T-helper 2 cell treated with Interferon-gamma antibody and Interleukin-4, amounts not matched to agents 5 μg/mL and 100 μg/mL, for 36 hours (primary cell): ENCODE results near the gene ANKRD36B.
A peak's percentile ranks its signal among the peaks of the same experiment; 100 is the strongest.
"Not testable (repeated sequence)": the region's sequence is repeated elsewhere in the genome, so short reads cannot be mapped to it uniquely, and the experiment has no call there.

Experiments
- DNase-seq: peaks from one replicate; pipeline ENCODE4 v3.0.0; 2021; ENCODE audit warnings: low spot score
- H3K27ac Mint-ChIP-seq: one replicate; pipeline ENCODE4 v1.8.0; 2021; ENCODE audit warnings: mild to moderate bottlenecking, mixed read lengths
- H3K27me3 Mint-ChIP-seq: one replicate; pipeline ENCODE4 v1.8.0; 2021; ENCODE audit warnings: low read depth, mixed read lengths
- H3K36me3 Mint-ChIP-seq: one replicate; pipeline ENCODE4 v1.8.0; 2021; ENCODE audit warnings: low read depth, mixed read lengths
- H3K4me1 Mint-ChIP-seq: one replicate; pipeline ENCODE4 v1.8.0; 2021; ENCODE audit warnings: low read depth, mixed read lengths
- H3K4me3 Mint-ChIP-seq: one replicate; pipeline ENCODE4 v1.8.0; 2022; ENCODE audit warnings: mild to moderate bottlenecking, moderate library complexity, mixed read lengths
- H3K9me3 Mint-ChIP-seq: one replicate; pipeline ENCODE4 v1.8.0; 2021; ENCODE audit warnings: mixed read lengths

Gene ANKRD36B

GRCh38 chr2:97596180-97596579 lies 6.5 kb upstream of the ANKRD36B start:
- H3K9me3 Mint-ChIP-seq, H3K4me1 Mint-ChIP-seq, H3K27ac Mint-ChIP-seq, H3K4me3 Mint-ChIP-seq, DNase-seq, H3K36me3 Mint-ChIP-seq: not testable (repeated sequence)
- peaks cover 32% of the 10 kb centered on the region for H3K27me3 Mint-ChIP-seq

DNA sequence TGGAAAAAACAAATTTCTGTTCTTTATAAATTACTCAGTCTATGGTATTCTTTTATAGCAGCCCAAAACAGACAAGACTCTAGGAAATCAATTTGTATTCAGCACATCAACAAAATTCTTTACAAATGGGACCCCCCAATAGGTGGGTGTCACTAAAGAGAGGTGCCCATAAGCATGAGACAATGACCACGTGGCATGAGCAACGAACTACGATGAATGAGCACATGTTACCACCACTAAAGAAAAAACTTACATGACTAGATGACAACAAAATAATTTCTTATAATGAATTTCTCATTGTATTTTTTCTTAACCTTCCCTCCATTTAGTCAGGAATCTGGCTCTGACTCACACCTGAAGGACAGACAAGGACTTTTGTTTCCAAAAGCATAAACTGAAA lies 3.8 kb upstream of the ANKRD36B start:
- peaks cover 13% of the 10 kb centered on the region for H3K27me3 Mint-ChIP-seq
- H3K27ac Mint-ChIP-seq, H3K9me3 Mint-ChIP-seq, H3K36me3 Mint-ChIP-seq, DNase-seq, H3K4me3 Mint-ChIP-seq, H3K4me1 Mint-ChIP-seq: not testable (repeated sequence)

- H3K27me3 Mint-ChIP-seq, H3K9me3 Mint-ChIP-seq, H3K36me3 Mint-ChIP-seq, H3K4me1 Mint-ChIP-seq: not testable (repeated sequence)
- Mint-ChIP-seq H3K27ac (peak overlapping the region; percentile 94), H3K4me3 (peak overlapping the region; percentile 76)
- peak; percentile 66 for DNase-seq
These were observed 1.1 kb upstream of the ANKRD36B start for GRCh38 chr2:97590515-97591394.

- H3K27ac Mint-ChIP-seq = peak overlapping the region; percentile 99
- H3K36me3 Mint-ChIP-seq, H3K9me3 Mint-ChIP-seq, DNase-seq, H3K4me1 Mint-ChIP-seq, H3K27me3 Mint-ChIP-seq: not testable (repeated sequence)
- H3K4me3 Mint-ChIP-seq = peak overlapping the region; percentile 99
These were observed 450 bp downstream of the ANKRD36B start for GRCh38 chr2:97589257-97589597.

GRCh38 chr2:97565674-97566073 lies 24.0 kb downstream of the ANKRD36B start:
- H3K4me1 Mint-ChIP-seq, DNase-seq, H3K4me3 Mint-ChIP-seq, H3K9me3 Mint-ChIP-seq, H3K27ac Mint-ChIP-seq, H3K27me3 Mint-ChIP-seq: not testable (repeated sequence)
- peaks cover 11% of the 10 kb centered on the region for H3K36me3 Mint-ChIP-seq

- H3K27me3 Mint-ChIP-seq, H3K4me1 Mint-ChIP-seq, H3K9me3 Mint-ChIP-seq, H3K4me3 Mint-ChIP-seq, DNase-seq, H3K27ac Mint-ChIP-seq: not testable (repeated sequence)
- H3K36me3 Mint-ChIP-seq = peaks cover 64% of the 10 kb centered on the region
These were observed 37.3 kb downstream of the ANKRD36B start for GRCh38 chr2:97552406-97552805.

GRCh38 chr2:97550498-97550897 lies 39.2 kb downstream of the ANKRD36B start:
- not testable (repeated sequence) for DNase-seq, H3K27me3 Mint-ChIP-seq, H3K4me3 Mint-ChIP-seq, H3K27ac Mint-ChIP-seq, H3K9me3 Mint-ChIP-seq, H3K4me1 Mint-ChIP-seq
- H3K36me3 Mint-ChIP-seq = peaks cover 62% of the 10 kb centered on the region

DNA sequence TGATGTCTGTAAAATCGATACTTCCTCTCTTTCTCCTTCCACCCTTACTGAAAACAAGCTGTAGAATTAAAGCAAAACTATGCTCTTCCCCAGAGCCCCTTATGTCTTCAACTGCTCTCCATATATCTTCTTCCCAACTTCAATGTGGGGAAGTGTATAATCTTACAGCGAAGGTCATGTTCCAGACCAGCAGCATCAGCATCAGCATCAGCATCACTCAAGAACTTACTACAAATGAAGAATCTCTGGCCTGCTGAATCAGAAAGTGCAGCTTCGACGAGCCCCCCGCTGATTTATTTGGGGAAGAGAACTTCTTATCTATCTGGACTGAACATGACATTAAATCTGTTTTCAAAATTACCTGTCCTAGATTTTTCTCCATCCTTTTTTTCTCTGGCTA lies 40.6 kb downstream of the ANKRD36B start:
- H3K27me3 Mint-ChIP-seq, DNase-seq, H3K4me3 Mint-ChIP-seq, H3K4me1 Mint-ChIP-seq, H3K9me3 Mint-ChIP-seq: not testable (repeated sequence)
- peaks cover 57% of the 10 kb centered on the region for H3K36me3 Mint-ChIP-seq
- H3K27ac Mint-ChIP-seq = peak overlapping the region; percentile 9

GRCh38 chr2:97548536-97548935 lies 41.1 kb downstream of the ANKRD36B start:
- DNase-seq, H3K4me3 Mint-ChIP-seq, H3K9me3 Mint-ChIP-seq, H3K27ac Mint-ChIP-seq, H3K27me3 Mint-ChIP-seq, H3K4me1 Mint-ChIP-seq: not testable (repeated sequence)
- H3K36me3 Mint-ChIP-seq = peaks cover 54% of the 10 kb centered on the region

- Mint-ChIP-seq H3K27ac (no peak overlapping the region), H3K9me3 (no peaks in the 10 kb centered on the region), H3K4me3 (no peak overlapping the region), H3K36me3 (peaks cover 49% of the 10 kb centered on the region), H3K4me1 (no peaks in the 10 kb centered on the region), H3K27me3 (no peaks in the 10 kb centered on the region)
- no peak for DNase-seq
These were observed 43.0 kb downstream of the ANKRD36B start for GRCh38 chr2:97546711-97547110.

GRCh38 chr2:97544911-97545310 lies 44.8 kb downstream of the ANKRD36B start:
- H3K27me3 Mint-ChIP-seq, H3K27ac Mint-ChIP-seq, H3K4me3 Mint-ChIP-seq, H3K9me3 Mint-ChIP-seq, H3K4me1 Mint-ChIP-seq, DNase-seq: not testable (repeated sequence)
- peaks cover 49% of the 10 kb centered on the region for H3K36me3 Mint-ChIP-seq

DNA sequence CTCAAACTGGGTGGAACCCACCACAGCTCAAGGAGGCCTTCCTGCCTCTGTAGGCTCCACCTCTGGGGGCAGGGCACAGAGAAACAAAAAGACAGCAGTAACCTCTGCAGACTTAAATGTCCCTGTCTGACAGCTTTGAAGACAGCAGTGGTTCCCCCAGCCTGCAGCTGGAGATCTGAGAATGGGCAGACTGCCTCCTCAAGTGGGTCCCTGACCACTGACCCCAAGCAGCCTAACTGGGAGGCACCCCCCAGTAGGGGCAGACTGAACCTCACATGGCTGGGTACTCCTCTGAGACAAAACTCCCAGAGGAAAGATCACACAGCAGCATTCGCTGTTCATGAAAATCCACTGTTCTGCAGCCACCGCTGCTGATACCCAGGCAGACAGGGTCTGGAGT lies 63.8 kb downstream of the ANKRD36B start:
- H3K4me3 Mint-ChIP-seq, H3K27ac Mint-ChIP-seq, H3K4me1 Mint-ChIP-seq, H3K27me3 Mint-ChIP-seq, DNase-seq: not testable (repeated sequence)
- peaks cover 19% of the 10 kb centered on the region for H3K9me3 Mint-ChIP-seq
- H3K36me3 Mint-ChIP-seq = peaks cover 47% of the 10 kb centered on the region

DNA sequence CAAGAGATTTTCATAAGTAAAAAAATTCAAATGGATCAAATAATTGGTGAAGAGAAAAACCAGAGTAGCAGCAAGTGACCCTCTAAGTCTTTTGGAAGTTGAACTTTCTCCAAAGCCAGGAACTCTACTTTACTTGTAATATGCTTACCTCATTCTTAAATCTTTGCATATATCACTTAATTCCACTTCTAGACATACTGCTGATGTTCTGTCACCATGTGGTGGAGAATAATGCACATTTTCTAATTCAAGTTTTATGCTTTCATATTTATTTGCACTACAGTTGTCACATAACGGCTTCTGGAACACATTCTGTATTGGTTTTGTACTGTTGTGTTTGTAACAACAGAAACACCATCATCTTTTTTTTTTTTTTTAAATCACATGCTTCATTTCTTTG lies 65.9 kb downstream of the ANKRD36B start:
- H3K27me3 Mint-ChIP-seq, H3K4me3 Mint-ChIP-seq, H3K27ac Mint-ChIP-seq, DNase-seq, H3K4me1 Mint-ChIP-seq: not testable (repeated sequence)
- peaks cover 37% of the 10 kb centered on the region for H3K36me3 Mint-ChIP-seq
- H3K9me3 Mint-ChIP-seq = peaks cover 19% of the 10 kb centered on the region

DNA sequence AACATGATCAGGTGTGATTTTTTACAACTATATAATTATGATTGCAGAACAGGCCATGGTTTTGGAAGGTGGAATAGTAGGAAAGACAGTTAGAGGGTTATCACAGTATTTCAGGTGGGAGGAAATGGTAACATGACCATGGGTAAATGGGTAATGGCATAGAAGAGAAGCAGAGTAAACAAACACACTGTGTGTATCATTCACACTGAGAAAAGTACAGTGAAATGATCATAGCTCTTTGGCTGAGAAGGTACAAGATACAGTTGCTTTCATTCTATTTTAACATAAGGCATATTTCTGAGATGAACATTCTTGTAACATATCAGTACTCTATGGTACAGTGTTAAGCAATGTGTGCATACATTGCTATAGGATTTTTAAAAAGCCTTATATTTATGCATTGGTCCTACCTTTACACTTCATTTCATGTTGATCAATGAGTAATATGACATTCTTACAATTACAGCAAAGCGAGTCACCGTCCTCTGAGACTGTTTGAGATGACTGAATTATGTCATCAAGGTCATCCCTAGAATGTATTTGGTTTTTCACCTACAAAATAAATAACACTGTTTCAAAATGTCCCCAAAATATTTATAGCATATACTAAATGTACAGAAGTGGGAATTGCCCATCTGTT lies 66.6 kb downstream of the ANKRD36B start:
- not testable (repeated sequence) for H3K27me3 Mint-ChIP-seq, H3K27ac Mint-ChIP-seq, H3K4me3 Mint-ChIP-seq, H3K4me1 Mint-ChIP-seq, DNase-seq
- Mint-ChIP-seq H3K36me3 (peaks cover 33% of the 10 kb centered on the region), H3K9me3 (peaks cover 16% of the 10 kb centered on the region)

DNA sequence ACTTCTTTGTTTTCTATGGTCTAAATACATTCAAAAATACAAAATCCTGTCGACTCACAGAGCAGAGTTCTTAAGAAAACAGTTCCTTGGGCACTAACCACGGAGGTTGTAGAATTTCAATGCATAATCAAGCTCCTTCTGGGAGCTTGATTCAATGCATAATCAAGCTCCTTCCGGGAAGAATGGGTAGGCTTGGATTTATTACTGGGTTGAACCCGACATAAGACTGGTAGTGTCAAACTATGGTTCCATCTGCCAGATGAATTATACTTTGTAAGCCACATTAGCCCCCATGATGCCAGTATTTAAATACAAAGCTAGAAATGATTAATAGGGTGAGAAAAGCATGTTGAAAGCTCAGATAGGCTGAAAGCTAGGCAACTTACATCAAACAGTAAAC lies 94.0 kb downstream of the ANKRD36B start:
- DNase-seq, H3K4me3 Mint-ChIP-seq: not testable (repeated sequence)

More for the DNA sequence above, 94.0 kb downstream of the ANKRD36B start:
- H3K27me3 Mint-ChIP-seq, H3K9me3 Mint-ChIP-seq, H3K27ac Mint-ChIP-seq, H3K36me3 Mint-ChIP-seq, H3K4me1 Mint-ChIP-seq: not testable (repeated sequence)
